Heart right ventricle (tissue), 16 donors: ENCODE results near the gene DISP2. TPM values are rescaled to one million over a fixed set of nuclear protein-coding genes. Genes with fewer than 3 reads are reported as not detected.

Experiments used
- ATAC-seq, 8 donors: fragments of 200-7000 bp; cut with Tn5 transposase; one replicate each; pipeline ENCODE4 v1.9.1; 2020; ENCODE audit warnings: mild to moderate bottlenecking in 8 of 8, moderate library complexity in 8 of 8, moderate number of reproducible peaks in 1 of 8
- DNase-seq, 2 donors: peaks; one replicate each; pipeline ENCODE4 v3.0.0-alpha.2; 2020
- H3K27ac ChIP-seq, 10 donors: fragments of 200-600 bp; sonication (generic) in 2 of 10; one replicate each; pipeline versions ENCODE4 v1.5.0 to v1.8.0; 2020 to 2022; ENCODE audit warnings: mild to moderate bottlenecking in 3 of 10
- H3K27me3 ChIP-seq, 7 donors: fragments of 200-600 bp; one replicate each; pipeline ENCODE4 v1.8.0; 2021 to 2022; ENCODE audit warnings: mild to moderate bottlenecking in 2 of 7
- H3K36me3 ChIP-seq, 9 donors: fragments of 200-600 bp; sonication (generic) in 1 of 9; one replicate each; pipeline versions ENCODE4 v1.5.0 to v1.8.0; 2020 to 2022; ENCODE audit warnings: mild to moderate bottlenecking in 2 of 9
- H3K4me1 ChIP-seq, 9 donors: fragments of 200-600 bp; sonication (generic) in 1 of 9; one replicate each; pipeline versions ENCODE4 v1.5.0 to v1.8.0; 2020 to 2022; ENCODE audit warnings: mild to moderate bottlenecking in 4 of 9
- H3K4me3 ChIP-seq, 10 donors: fragments of 200-600 bp; sonication (generic) in 2 of 10; one replicate each; pipeline versions ENCODE4 v1.5.0 to v1.8.0; 2020 to 2022; ENCODE audit warnings: mild to moderate bottlenecking in 7 of 10, moderate library complexity in 2 of 10
- H3K9me3 ChIP-seq, 11 donors: fragments of 200-600 bp in 10 of 11; sonication (generic) in 2 of 11; one replicate each; pipeline versions ENCODE4 v1.5.0 to v1.8.0; 2013 to 2022; ENCODE audit warnings: mild to moderate bottlenecking in 2 of 11, control low read depth in 1 of 11, moderate library complexity in 1 of 11
- WGBS, 2 donors: extraction: QIAGEN DNeasy Blood & Tissue Kit; methylation state at CpG; one replicate each; pipeline ENCODE4 v1.1.7; 2013; ENCODE audit warnings: inconsistent platforms in 1 of 2; 5-methylcytosine and 5-hydroxymethylcytosine counted together
- intact Hi-C, 10 donors: fragments of 100-400 bp; cut with DNase I; formaldehyde crosslinking; loops; one replicate each; pipeline versions ENCODE4 v1.11.1 to v1.14.2; 2022
- polyA plus RNA-seq, 2 donors: library from polyadenylated mRNA; stranded (reverse); fragments of 200-250 nt; gene quantifications; one replicate each; pipeline ENCODE4 v1.2.3, GENCODE V29; 2013
- total RNA-seq, 10 donors: library from RNA; stranded (reverse); fragmentation: NEBNext Ultra II Directional in 3 of 10; extraction: Animal tissue kit (Norgen Biotek cat#: 25700) in 3 of 10; gene quantifications; one replicate each; pipeline versions ENCODE4 v1.2.1 to v1.2.4, GENCODE V29; 2021 to 2023
- TF ChIP-seq, protein P1 (sequence below), 9 donors: fragments of 200-600 bp; sonication (generic) in 2 of 9; IDR thresholded peaks; one replicate each; pipeline versions ENCODE4 v1.5.0 to v1.8.0; 2021 to 2022; ENCODE audit warnings: antibody characterized with exemption in 9 of 9, mild to moderate bottlenecking in 5 of 9, moderate library complexity in 1 of 9
- donor health status: Arrhythmogenic right ventricular cardiomyopathy.
- donor health status: ischemic (EF 13 %, LVEDD 7.1; RV severe dilation, severe dysfunction).
- donor health status: healthy with polysubstance abuse.
- donor health status: DM: no; HTN: yes; CAD: no.
- donor health status: DM: no; HTN: no; CAD: no.
- donor health status: ischemic (EF 25% LVEDD 6.9; RV normal size, moderate dysfunction).
- donor health status: ischemic (EF 25% LVEDD 5.7; RV mildly dilated, moderate dysfunction).
- donor health status: healthy.
- donor health status: DM: yes; HTN: yes; CAD: no.
- donor health status: Ischemic cardiomyopathy.
- donor health status: ischemic (EF 35%, LVEDD 5.7; RV mildly dilated, moderate dysfunction).
- donor health status: nonischemic (EF 11% LVEDD 7.7; RV severe dilation, severe dysfunction).
- donor health status: DM: yes; HTN: yes; CAD: no.
- donor health status: PGD.
- donor health status: ischemic (EF 29% LVEDD 5.4; RV normal size, mild dysfunction).
- donor health status: nonischemic (EF 23%, LVEDD 6.1; RV moderate dilation, normal function).

Gene DISP2
- total and polyA plus RNA-seq, 12 donors, result 0.08 to 2.7 (median 0.71) TPM

- Histone ChIP-seq H3K4me3 (no peak overlapping the region), H3K36me3 (no peaks in the 10 kb centered on the region), H3K4me1 (peaks cover 0 to 45% (median 7%) of the 10 kb centered on the region in 9 donors), H3K27ac (no peak overlapping the region), H3K9me3 (no peaks in the 10 kb centered on the region), H3K27me3 (peaks cover 0 to 3% (median 0%) of the 10 kb centered on the region in 7 donors)
- 13 to 18% methylated on average over 4 of the region's 4 CpGs for WGBS, 2 donors
- TF ChIP-seq, protein P1, sequence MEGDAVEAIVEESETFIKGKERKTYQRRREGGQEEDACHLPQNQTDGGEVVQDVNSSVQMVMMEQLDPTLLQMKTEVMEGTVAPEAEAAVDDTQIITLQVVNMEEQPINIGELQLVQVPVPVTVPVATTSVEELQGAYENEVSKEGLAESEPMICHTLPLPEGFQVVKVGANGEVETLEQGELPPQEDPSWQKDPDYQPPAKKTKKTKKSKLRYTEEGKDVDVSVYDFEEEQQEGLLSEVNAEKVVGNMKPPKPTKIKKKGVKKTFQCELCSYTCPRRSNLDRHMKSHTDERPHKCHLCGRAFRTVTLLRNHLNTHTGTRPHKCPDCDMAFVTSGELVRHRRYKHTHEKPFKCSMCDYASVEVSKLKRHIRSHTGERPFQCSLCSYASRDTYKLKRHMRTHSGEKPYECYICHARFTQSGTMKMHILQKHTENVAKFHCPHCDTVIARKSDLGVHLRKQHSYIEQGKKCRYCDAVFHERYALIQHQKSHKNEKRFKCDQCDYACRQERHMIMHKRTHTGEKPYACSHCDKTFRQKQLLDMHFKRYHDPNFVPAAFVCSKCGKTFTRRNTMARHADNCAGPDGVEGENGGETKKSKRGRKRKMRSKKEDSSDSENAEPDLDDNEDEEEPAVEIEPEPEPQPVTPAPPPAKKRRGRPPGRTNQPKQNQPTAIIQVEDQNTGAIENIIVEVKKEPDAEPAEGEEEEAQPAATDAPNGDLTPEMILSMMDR (IDR thresholded peaks at IDR 0.05), result peak; percentile 47 to 86 (median 80)
- peak; percentile 63 to 68 for DNase-seq
- intact Hi-C loops, result loop anchor here in 9 of 10 donors (1.0 to 10.0 kb wide), 6 partner anchors 27 to 115 kb away; partner anchors contain the start of gene ANKRD63 (in 1 of the 9)
- peak; percentile 40 to 82 (median 74) for ATAC-seq
Observed at GRCh38 chr15:40310001-40310959, 47.7 kb upstream of the DISP2 start.

- Histone ChIP-seq H3K36me3 (no peaks in the 10 kb centered on the region), H3K9me3 (no peaks in the 10 kb centered on the region), H3K27ac (no peak overlapping the region), H3K4me1 (peaks cover 0 to 38% (median 7%) of the 10 kb centered on the region in 9 donors), H3K4me3 (no peak overlapping the region), H3K27me3 (peaks cover 0 to 3% (median 0%) of the 10 kb centered on the region in 7 donors)
- ATAC-seq (no peak), DNase-seq (no peak)
- TF ChIP-seq, protein P1 (IDR thresholded peaks at IDR 0.05), result no peak
- WGBS, 2 donors, result 62 to 70% methylated on average over 3 of the region's 3 CpGs
- intact Hi-C loops, result loop anchor here in 9 of 10 donors (1.0 to 10.0 kb wide), 6 partner anchors 28 to 114 kb away; partner anchors contain the start of gene ANKRD63 (in 1 of the 9)
Observed at GRCh38 chr15:40310993-40311392, 47.0 kb upstream of the DISP2 start.

GRCh38 chr15:40312370-40313158, 45.5 kb upstream of the DISP2 start:
- WGBS, 2 donors, result 87 to 88% methylated on average over 10 of the region's 10 CpGs
- TF ChIP-seq, protein P1 (IDR thresholded peaks at IDR 0.05), result no peak
- peaks cover 0 to 6% (median 0%) of the 10 kb centered on the region in 7 donors for H3K27me3 ChIP-seq
- H3K4me1 ChIP-seq, result peaks cover 0 to 33% (median 7%) of the 10 kb centered on the region in 9 donors
- H3K9me3 ChIP-seq, result no peaks in the 10 kb centered on the region
- no peak overlapping the region for H3K4me3 ChIP-seq
- no peak overlapping the region for H3K27ac ChIP-seq
- DNase-seq (no peak), ATAC-seq (no peak)
- intact Hi-C loops, result loop anchor here in 2 of 10 donors (5.0 to 10.0 kb wide), 2 partner anchors 35 to 112 kb away; no protein-coding TSS in a partner anchor
- no peaks in the 10 kb centered on the region for H3K36me3 ChIP-seq
